T-helper 1 cell (primary cell): ENCODE data around the gene CYSLTR2.
"Not testable (repeated sequence)": the region's sequence is repeated elsewhere in the genome, so short reads cannot be mapped to it uniquely, and the experiment has no call there.

Experiments used
- DNase-seq, 5 donors: peaks; one replicate each; pipeline ENCODE4 v3.0.0-alpha.2; 2012 to 2020

The CYSLTR2 gene

DNA sequence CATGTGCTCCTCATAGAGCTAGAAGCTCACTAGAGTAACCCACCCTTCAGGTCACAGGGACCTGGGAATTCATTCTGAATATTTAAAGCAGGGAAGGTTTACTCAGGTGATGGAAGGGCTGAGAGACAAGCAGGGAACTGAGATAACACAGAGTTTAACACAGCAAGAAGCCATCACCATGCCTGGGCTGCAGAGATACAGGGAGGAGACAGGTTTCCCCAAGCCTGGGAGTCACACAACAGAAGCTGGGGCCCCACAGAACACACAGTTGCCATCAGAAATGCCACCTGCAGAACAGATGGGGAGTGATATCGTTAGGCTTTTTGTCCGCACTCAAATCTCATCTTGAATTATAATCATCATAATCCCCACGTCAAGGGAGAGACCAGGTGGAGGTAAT, 7.9 kb upstream of the CYSLTR2 start:
- DNase-seq = no peak

GRCh38 chr13:48646791-48647190, 6.9 kb upstream of the CYSLTR2 start:
- DNase-seq = no peak

GRCh38 chr13:48647625-48648024, 6.1 kb upstream of the CYSLTR2 start:
- no peak for DNase-seq

DNA sequence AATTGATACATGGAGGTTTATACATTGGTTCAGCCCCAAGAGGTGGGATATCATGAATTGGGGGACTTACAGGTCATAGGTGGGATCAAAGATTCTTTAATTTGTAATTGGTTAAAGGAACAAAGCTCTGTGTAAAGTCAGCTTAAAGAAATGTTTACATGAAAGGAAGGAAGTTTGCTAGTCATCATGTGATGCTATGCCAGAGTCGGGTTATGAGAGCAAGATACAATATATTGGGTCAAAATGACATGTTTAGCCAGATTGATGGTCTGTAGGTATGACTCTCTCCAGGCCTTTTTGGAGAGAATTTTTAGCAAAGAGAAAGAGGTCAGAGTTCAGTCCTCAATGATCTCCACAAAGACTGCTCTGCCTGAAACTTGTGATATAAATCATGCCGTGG, 5.3 kb upstream of the CYSLTR2 start:
- no peak for DNase-seq

DNA sequence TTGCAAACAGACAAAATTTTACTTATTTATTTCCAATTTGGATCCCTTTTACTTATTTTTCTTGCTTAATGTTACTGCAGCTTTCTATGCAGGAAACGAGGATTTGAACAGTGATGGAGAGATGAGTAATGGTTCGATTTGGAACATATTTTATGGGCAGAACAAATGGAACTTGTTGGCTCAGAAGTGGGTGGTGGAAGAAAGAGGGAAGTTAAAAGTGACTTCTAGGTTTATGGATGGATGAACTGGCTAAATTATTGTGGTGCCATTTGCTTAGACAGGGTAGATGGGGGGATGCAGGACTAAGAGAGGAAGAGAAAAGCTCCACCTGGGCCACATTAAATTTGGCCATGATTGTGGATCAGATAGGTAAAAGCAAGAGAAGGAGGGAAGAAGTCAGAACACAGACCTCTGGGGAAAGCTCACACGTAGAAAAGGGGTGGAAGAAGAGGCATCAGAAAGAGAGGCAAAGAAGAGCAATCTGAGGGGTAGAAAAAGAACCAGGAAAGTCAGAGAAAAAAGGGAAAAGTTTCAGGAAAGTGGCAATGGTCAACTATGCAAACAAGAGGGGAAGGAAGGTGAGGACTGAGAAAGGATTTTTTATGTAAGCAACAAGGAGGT, 768 bp upstream of the CYSLTR2 start:
- no peak for DNase-seq

GRCh38 chr13:48654511-48654910, 782 bp downstream of the CYSLTR2 start:
- no peak for DNase-seq

DNA sequence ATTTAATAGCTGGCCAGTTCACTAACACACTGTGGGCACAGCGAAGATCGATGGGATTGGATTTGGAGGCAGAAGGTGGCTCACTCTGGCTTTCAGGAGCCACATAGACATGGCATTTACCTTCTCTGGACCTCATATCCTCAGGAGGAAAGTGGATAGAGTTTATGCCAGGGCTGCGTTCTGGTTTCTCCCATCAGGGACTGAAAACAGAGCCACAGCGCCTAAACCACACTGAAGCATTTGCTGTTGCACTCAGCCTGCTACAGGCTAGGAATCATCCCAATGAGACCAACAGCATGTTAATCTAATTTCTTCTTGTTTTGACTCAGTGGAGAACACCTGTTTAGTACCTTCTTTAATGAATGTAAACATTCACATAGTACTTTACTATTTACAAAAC, 1.6 kb downstream of the CYSLTR2 start:
- no peak for DNase-seq

- DNase-seq = no peak
Measured at GRCh38 chr13:48656608-48657007, 2.9 kb downstream of the CYSLTR2 start.

DNA sequence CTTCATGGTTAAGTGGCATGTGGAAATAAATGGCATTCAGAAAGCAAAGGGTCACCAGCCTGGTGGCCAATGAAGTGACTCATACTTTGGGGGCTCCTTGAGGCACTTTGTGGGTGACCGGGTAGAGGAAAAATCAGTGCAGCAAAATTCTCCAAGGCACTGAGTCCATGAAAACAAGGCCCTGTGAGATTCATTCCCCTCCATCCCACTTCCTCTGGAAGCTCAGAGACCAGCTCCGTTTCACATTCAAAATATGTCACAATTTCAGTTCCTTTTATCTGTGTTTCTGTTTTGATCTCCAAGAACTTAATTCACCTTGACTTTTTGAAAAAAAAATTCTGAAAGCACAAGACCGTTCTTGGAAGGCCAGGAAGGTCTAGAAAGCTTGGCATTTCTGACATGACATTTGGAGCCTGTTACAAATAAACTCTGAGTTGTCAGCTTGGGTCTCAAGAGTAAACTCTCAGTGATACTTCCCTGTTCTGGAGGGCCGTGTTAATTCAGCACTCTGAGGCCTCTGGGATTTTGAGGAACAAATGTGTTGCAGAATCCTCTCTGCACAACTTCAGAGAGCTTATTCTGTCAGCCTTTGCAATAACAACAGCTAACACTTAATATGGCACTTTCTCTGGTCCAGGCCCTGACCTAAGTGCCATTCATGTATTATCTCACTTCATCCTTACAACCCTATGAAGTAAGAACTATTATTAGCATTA, 6.8 kb downstream of the CYSLTR2 start:
- DNase-seq = no peak

DNA sequence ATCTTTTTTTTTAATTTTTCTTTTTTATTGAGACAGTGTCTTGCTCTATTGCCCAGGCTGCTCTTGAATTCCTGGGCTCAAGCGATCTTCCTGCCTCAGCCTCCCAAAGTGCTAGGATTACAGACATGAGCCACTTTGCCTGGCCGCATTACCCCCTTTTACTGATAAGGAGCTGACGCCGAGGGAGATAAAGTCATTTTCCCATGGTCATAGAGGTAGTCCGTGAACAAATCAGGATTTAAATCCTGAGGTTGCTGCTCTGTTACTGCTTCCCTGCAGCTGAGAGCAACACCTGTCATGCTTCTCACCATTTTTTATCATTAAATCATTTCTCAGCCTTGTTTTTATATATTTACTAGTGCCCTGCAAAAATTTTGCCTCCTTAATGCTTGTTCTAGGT, 7.4 kb downstream of the CYSLTR2 start:
- DNase-seq = no peak

DNA sequence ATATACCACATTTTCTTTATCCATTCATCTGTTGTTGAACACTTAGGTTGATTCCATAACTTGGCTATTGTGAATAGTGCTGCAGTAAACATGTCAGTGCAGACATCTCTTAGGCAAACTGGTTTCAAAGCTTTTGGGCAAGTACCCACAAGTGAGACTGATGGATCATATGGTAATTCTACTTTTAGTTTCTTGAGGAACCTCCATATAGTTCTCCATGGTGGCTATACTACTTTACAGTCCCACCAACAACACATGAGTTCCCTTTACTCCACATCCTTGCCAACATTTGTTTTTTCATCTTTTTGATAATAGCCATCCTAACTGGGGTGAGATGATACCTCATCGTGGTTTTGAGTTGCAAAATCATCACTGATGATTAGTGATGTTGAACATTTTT, 8.5 kb downstream of the CYSLTR2 start:
- DNase-seq = no peak

- DNase-seq = no peak
Measured at GRCh38 chr13:48667136-48667535, 13.4 kb downstream of the CYSLTR2 start.

GRCh38 chr13:48671421-48671820, 17.7 kb downstream of the CYSLTR2 start:
- not testable (repeated sequence) for DNase-seq

- DNase-seq = no peak
Measured at GRCh38 chr13:48675247-48675646, 21.5 kb downstream of the CYSLTR2 start.

DNA sequence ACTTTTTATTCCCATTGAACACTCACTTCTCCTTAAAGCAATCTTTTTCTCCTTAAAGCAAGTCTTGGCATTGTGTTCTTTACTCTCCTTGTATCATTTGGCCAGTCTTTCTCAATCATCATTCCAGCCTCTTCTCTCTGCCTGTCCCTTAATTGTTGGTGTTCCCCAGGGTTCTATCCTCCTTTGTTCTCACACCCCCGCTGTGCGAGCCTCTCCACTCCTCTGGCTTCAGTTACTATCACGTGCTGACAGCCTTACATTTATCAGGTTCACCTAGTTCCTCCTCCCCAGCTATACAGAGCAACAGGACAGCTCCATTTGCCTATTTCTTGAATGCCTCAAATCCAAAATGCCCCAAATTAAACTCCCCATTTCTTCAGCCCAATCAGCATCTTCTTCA, 24.6 kb downstream of the CYSLTR2 start:
- DNase-seq = no peak

DNA sequence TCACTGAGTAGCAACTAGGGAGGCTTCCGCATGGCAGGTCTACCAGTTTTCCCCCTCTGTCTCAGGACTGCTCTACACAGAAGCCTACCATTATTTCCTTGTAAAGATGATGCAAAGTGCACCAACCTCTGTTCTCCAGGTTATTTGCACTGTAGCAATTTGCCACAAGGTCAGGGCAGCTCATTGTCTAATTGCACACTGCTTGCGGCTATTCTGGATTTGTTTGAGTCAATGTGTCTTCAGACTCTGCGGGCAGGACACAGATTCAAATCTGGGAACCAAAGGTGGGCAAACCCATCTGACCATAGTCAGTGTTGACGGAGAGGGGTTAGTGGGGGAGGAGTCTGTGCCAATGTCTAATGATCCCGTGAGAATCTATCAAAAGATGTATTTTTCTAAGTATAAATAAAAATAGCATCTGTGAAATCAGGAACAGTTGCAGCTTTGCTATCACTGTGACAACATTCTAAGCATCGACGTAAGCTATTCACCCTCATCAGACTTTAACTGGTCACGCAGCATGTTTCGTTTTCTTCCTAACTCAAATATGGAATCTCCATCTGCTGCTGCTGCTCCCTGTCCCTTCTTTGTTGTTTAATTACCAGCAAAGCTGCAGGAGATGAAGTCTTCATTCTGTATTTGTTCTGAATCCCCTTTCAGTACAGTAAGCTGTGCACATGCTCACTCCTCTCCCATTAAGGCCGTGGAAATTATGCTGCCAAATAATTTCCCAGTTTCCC, 26.4 kb downstream of the CYSLTR2 start:
- no peak for DNase-seq

DNA sequence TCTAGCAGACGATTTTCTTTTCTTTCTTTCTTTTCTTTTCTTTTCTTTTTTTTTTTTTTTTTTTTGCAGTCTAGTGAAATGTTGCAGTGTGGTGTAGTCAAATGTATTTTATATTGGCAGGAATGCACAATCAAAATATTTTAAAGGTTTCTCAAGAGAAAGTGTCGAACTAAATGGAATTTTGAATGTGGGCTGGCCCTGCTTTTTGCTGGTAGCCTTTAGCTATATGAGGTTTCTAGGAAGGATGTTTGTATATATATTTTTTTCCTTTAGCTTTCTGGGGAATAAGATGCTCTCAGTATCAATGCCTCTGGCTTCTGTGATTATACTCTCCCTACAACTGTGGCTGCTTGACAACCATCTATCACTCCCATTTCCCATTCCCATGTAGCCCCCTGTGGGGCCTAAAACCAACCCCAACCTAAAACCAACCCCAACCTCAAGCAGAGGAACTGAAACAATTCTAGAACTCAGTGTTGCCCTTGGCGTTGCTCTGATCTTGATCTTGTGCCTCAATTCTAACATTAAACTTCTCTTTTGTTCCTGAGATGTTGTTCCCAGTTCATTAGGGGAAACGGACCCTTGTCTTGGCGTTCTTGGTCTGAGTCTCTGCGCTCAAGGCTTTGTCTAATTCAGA, 27.1 kb downstream of the CYSLTR2 start:
- DNase-seq = no peak

GRCh38 chr13:48681905-48682304, 28.2 kb downstream of the CYSLTR2 start:
- no peak for DNase-seq

DNA sequence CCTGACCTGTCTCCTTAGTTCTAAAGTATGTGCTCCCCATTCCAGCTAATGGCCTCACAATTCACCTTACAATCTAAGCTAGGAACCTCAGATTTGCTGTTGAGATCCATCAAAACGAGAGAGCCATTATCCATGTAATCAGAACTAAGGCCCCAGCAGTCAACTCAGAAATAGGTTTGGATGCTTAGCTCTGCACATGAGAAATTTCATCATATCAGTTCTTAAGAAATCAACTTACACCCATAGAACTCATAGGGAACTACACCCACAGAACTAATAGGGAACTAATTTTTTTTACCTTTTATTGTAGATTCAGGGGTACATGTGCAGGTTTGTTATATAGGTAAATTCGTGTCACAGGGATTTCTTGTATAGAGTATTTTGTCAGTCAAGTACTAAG, 28.7 kb downstream of the CYSLTR2 start:
- DNase-seq = no peak

GRCh38 chr13:48686636-48687210, 33.0 kb downstream of the CYSLTR2 start:
- DNase-seq = no peak

- DNase-seq = no peak
Measured at GRCh38 chr13:48687249-48687648, 33.5 kb downstream of the CYSLTR2 start.

DNA sequence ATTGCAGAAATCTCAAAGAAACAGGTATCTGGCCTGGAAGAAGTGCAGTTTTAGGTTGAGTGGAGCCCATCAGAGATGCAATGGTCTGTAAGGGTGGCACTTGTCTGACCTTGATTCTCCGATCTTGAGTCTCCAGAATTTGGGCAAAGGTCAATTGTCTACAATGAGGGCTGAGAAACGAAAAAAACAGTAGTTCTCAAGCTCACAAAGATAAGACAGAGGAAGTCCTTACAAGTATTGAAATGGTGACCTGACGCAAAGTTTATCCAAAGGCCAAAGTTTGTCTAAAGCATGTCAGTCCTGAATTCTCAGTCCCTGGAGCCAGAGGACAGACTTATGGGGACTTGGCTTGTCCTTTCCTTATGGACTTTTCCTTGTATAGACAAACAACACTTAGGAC, 40.3 kb downstream of the CYSLTR2 start:
- DNase-seq = no peak

- no peak for DNase-seq
Measured at GRCh38 chr13:48695776-48696175, 42.0 kb downstream of the CYSLTR2 start.
